ENCODE data around the gene CDKN1C. TPM values are rescaled to one million over a fixed set of nuclear protein-coding genes. Genes with fewer than 3 reads are reported as not detected.

CDKN1C gene
- total and polyA plus RNA-seq, 4 donors, result 2.6 to 10.2 (median 3.5) TPM

DNA sequence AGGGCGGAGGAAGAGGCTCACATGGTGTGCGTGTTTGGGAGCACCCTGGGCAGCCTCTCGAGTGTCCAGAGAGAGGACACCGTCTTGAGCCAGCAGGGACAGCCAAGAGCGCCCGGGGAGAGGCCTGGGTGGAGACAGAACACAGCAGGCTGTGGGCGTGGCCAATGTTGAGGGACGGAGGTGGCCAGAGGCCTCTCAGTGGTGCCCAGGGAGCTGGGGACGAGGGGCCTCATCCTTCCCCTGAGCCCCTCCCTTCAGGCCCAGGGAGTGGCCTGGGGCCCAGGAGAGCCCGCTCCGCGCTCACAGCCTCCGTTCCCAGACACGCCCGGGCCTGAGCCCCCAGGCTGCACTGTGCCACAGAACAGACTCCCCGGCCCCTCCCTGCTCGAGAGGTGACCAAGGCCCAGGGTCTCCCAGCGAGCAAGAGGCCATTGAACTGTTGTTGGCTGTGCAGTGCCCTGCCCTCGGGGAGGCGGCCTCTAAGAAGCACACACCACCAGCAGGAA, 48.4 kb downstream of the CDKN1C start:
- H3K4me3 ChIP-seq (ENCODE audit: low read depth in 1 of 3, low read length in 3 of 3), result no peak overlapping the region
- no peaks in the 10 kb centered on the region for H3K27me3 ChIP-seq (ENCODE audit: control insufficient read depth in 4 of 4, insufficient read depth in 4 of 4, low read length in 3 of 4)
- H3K4me1 ChIP-seq (ENCODE audit: control insufficient read depth in 4 of 4, insufficient read depth in 4 of 4, low read length in 3 of 4), result no peaks in the 10 kb centered on the region
- H3K9me3 ChIP-seq (ENCODE audit: control insufficient read depth in 4 of 4, low read length in 3 of 4), result no peaks in the 10 kb centered on the region
- no peaks in the 10 kb centered on the region for H3K36me3 ChIP-seq (ENCODE audit: control insufficient read depth in 4 of 4, insufficient read depth in 3 of 4, low read depth in 1 of 4, low read length in 3 of 4)
- no peak overlapping the region for H3K27ac ChIP-seq (ENCODE audit: low read depth in 1 of 2, low read length in 2 of 2)
- WGBS, result 64% methylated on average over 20 of the region's 20 CpGs
- no peak overlapping the region for H3K9ac ChIP-seq (ENCODE audit: low read depth in 1 of 2, low read length in 2 of 2)
- TF ChIP-seq, protein P1, sequence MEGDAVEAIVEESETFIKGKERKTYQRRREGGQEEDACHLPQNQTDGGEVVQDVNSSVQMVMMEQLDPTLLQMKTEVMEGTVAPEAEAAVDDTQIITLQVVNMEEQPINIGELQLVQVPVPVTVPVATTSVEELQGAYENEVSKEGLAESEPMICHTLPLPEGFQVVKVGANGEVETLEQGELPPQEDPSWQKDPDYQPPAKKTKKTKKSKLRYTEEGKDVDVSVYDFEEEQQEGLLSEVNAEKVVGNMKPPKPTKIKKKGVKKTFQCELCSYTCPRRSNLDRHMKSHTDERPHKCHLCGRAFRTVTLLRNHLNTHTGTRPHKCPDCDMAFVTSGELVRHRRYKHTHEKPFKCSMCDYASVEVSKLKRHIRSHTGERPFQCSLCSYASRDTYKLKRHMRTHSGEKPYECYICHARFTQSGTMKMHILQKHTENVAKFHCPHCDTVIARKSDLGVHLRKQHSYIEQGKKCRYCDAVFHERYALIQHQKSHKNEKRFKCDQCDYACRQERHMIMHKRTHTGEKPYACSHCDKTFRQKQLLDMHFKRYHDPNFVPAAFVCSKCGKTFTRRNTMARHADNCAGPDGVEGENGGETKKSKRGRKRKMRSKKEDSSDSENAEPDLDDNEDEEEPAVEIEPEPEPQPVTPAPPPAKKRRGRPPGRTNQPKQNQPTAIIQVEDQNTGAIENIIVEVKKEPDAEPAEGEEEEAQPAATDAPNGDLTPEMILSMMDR (IDR thresholded peaks at IDR 0.05; ENCODE audit: low read depth, low read length, missing input control), result peak; percentile 23
- TF ChIP-seq RAD21 (IDR thresholded peaks at IDR 0.05), result peak in 1 of 2 donors; percentile 49
- no peak for TF ChIP-seq YY1 (IDR thresholded peaks at IDR 0.05)
- peak; percentile 82 for DNase-seq (ENCODE audit: low spot score)

DNA sequence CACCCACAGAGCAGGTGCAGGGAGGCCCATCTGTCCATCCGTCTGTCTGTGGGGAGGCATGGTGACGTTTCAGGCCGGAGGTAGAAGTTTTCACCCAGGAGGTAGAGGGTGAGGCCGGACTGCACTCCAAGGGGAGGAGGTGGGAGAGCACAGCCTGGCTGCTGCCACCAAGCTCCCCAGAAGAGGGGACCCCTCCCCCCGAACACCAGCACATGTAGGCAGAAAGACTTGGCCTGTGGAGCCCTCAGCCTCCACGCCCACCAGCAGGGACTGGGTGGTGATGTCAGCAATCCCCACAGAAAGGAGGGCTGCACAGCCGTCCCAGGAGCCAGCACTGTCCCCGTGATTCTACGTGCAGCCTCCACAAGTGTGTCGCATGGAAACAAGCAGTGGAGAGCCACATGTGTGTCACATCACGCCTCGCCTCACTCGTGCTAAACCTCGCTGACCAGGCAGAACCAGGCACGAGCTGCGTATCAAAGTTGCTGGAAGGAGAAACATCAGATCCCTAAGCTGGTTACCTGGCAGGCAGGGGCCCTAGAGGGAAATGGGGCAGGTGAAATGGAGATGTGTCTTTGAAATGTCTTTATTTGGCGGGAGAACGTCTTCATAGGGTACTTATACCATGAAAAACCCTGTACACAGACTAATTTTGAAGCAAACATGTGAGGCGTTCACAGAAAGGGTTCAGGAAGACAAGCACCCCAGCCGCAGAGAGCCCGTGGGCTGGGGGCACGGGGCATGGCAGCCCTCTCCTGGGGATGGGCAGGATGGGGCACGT, 49.1 kb downstream of the CDKN1C start:
- Histone ChIP-seq H3K27me3 (ENCODE audit: control insufficient read depth in 4 of 4, insufficient read depth in 4 of 4, low read length in 3 of 4) (no peaks in the 10 kb centered on the region), H3K9ac (ENCODE audit: low read depth in 1 of 2, low read length in 2 of 2) (no peak overlapping the region), H3K9me3 (ENCODE audit: control insufficient read depth in 4 of 4, low read length in 3 of 4) (no peaks in the 10 kb centered on the region), H3K36me3 (ENCODE audit: control insufficient read depth in 4 of 4, insufficient read depth in 3 of 4, low read depth in 1 of 4, low read length in 3 of 4) (no peaks in the 10 kb centered on the region), H3K27ac (ENCODE audit: low read depth in 1 of 2, low read length in 2 of 2) (no peak overlapping the region), H3K4me1 (ENCODE audit: control insufficient read depth in 4 of 4, insufficient read depth in 4 of 4, low read length in 3 of 4) (no peaks in the 10 kb centered on the region), H3K4me3 (ENCODE audit: low read depth in 1 of 3, low read length in 3 of 3) (no peak overlapping the region)
- 86% methylated on average over 23 of the region's 23 CpGs for WGBS
- DNase-seq (ENCODE audit: low spot score), result no peak
- TF ChIP-seq, protein P2, sequence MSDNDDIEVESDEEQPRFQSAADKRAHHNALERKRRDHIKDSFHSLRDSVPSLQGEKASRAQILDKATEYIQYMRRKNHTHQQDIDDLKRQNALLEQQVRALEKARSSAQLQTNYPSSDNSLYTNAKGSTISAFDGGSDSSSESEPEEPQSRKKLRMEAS (IDR thresholded peaks at IDR 0.05), result no peak
- TF ChIP-seq RXRA (IDR thresholded peaks at IDR 0.05) (no peak), ZBTB33 (IDR thresholded peaks at IDR 0.05) (no peak)

DNA sequence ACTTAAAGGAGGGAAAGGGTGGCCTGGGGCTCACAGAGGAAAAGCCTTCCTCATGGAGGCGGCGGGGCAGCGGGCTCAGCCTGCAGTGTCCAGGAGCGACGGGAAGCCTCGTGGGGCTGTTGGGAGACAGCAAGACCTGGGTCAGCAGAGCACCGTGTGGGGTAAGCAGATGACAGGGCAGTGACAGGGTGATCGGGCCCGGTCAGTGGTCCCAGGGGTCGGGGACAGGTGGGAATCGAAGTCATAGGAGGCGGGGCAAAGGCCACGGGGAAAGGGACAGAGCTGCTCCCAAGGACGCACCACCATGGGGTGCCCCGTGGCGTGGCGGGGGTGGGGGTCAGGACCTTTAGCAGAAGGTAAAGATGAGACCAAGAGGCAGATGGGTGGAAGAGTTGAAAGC, 49.8 kb downstream of the CDKN1C start:
- WGBS, result 87% methylated on average over 17 of the region's 17 CpGs
- Histone ChIP-seq H3K4me1 (ENCODE audit: control insufficient read depth in 4 of 4, insufficient read depth in 4 of 4, low read length in 3 of 4) (no peaks in the 10 kb centered on the region), H3K9ac (ENCODE audit: low read depth in 1 of 2, low read length in 2 of 2) (no peak overlapping the region), H3K36me3 (ENCODE audit: control insufficient read depth in 4 of 4, insufficient read depth in 3 of 4, low read depth in 1 of 4, low read length in 3 of 4) (no peaks in the 10 kb centered on the region), H3K9me3 (ENCODE audit: control insufficient read depth in 4 of 4, low read length in 3 of 4) (no peaks in the 10 kb centered on the region), H3K4me3 (ENCODE audit: low read depth in 1 of 3, low read length in 3 of 3) (no peak overlapping the region), H3K27ac (ENCODE audit: low read depth in 1 of 2, low read length in 2 of 2) (no peak overlapping the region), H3K27me3 (ENCODE audit: control insufficient read depth in 4 of 4, insufficient read depth in 4 of 4, low read length in 3 of 4) (no peaks in the 10 kb centered on the region)
- DNase-seq (ENCODE audit: low spot score), result no peak
- TF ChIP-seq ATF3 (IDR thresholded peaks at IDR 0.05) (no peak), RAD21 (IDR thresholded peaks at IDR 0.05) (no peak), GABPA (IDR thresholded peaks at IDR 0.05 in 1 of 2, conservative IDR thresholded peaks at IDR 0.05 in 1 of 2) (no peak), HNF4G (IDR thresholded peaks at IDR 0.05) (no peak), JUND (IDR thresholded peaks at IDR 0.05) (no peak), ZBTB33 (IDR thresholded peaks at IDR 0.05) (no peak), FOXA2 (IDR thresholded peaks at IDR 0.05) (no peak), HNF4A (conservative IDR thresholded peaks at IDR 0.05) (no peak), SP1 (IDR thresholded peaks at IDR 0.05) (no peak), FOXA1 (IDR thresholded peaks at IDR 0.05) (no peak)
- TF ChIP-seq, protein P1 (IDR thresholded peaks at IDR 0.05; ENCODE audit: low read depth, low read length, missing input control), result no peak
- TF ChIP-seq, protein P2 (IDR thresholded peaks at IDR 0.05), result no peak

Data from liver (tissue), 9 donors.